ENCODE results near the gene ADO. TPM values are rescaled to one million over a fixed set of nuclear protein-coding genes. Genes with fewer than 3 reads are reported as not detected.

Gene ADO
- total and polyA plus RNA-seq, 2 of the 13 experiments (the other 11 are each of a cell fraction or from before 2014, with no cell fraction given), result 8.9 to 15.9 TPM

GRCh38 chr10:62817766-62818425, 13.4 kb downstream of the ADO start (continued):
- TF ChIP-seq ZNF816 (CRISPR knock-in tag; IDR thresholded peaks at IDR 0.05; ENCODE audit: borderline replicate concordance) (no peak), ZNF225 (CRISPR knock-in tag; IDR thresholded peaks at IDR 0.05) (no peak; the same call in 1 of the 2 replicates), ZNF792 (CRISPR knock-in tag; IDR thresholded peaks at IDR 0.05) (no peak), SP5 (CRISPR knock-in tag; IDR thresholded peaks at IDR 0.05; ENCODE audit: borderline replicate concordance, low read depth) (0 out of 2 replicates have a peak, but pooled peaks have one; percentile 17), ISL2 (CRISPR knock-in tag; IDR thresholded peaks at IDR 0.05) (0 out of 2 replicates have a peak, but pooled peaks have one; percentile 26), ZNF292 (CRISPR knock-in tag; IDR thresholded peaks at IDR 0.05; ENCODE audit: borderline replicate concordance, low read depth) (no peak), ZNF44 (CRISPR knock-in tag; IDR thresholded peaks at IDR 0.05) (no peak), SALL2 (CRISPR knock-in tag; IDR thresholded peaks at IDR 0.05) (no peak), PHF21A (CRISPR knock-in tag; IDR thresholded peaks at IDR 0.05) (0 out of 2 replicates have a peak, but pooled peaks have one; percentile 28), WIZ (CRISPR knock-in tag; IDR thresholded peaks at IDR 0.05) (no peak), KMT2A (CRISPR knock-in tag; IDR thresholded peaks at IDR 0.05) (no peak), ATF3 (CRISPR knock-in tag; IDR thresholded peaks at IDR 0.05) (0 out of 2 replicates have a peak, but pooled peaks have one; percentile 18), ZNF441 (CRISPR knock-in tag; IDR thresholded peaks at IDR 0.05; ENCODE audit: borderline replicate concordance) (0 out of 2 replicates have a peak, but pooled peaks have one; percentile 23), SRSF4 (IDR thresholded peaks at IDR 0.05; ENCODE audit: low read depth, low read length, poor library complexity, severe bottlenecking) (no peak), FOXA1 (IDR thresholded peaks at IDR 0.05) (no peak), FOXA1 (CRISPR knock-in tag; IDR thresholded peaks at IDR 0.05) (no peak), ZNF710 (CRISPR knock-in tag; IDR thresholded peaks at IDR 0.05; ENCODE audit: borderline replicate concordance) (peak; percentile 60; the same call in 1 of the 2 replicates)
- TF ChIP-seq, protein P1, sequence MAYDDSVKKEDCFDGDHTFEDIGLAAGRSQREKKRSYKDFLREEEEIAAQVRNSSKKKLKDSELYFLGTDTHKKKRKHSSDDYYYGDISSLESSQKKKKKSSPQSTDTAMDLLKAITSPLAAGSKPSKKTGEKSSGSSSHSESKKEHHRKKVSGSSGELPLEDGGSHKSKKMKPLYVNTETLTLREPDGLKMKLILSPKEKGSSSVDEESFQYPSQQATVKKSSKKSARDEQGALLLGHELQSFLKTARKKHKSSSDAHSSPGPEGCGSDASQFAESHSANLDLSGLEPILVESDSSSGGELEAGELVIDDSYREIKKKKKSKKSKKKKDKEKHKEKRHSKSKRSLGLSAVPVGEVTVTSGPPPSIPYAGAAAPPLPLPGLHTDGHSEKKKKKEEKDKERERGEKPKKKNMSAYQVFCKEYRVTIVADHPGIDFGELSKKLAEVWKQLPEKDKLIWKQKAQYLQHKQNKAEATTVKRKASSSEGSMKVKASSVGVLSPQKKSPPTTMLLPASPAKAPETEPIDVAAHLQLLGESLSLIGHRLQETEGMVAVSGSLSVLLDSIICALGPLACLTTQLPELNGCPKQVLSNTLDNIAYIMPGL (CRISPR knock-in tag; IDR thresholded peaks at IDR 0.05; ENCODE audit: borderline replicate concordance in 1 of 2, low read depth in 1 of 2), result peak; percentile 62 to 64; a peak in 3 of 4 replicates
- TF ChIP-seq, protein P2, sequence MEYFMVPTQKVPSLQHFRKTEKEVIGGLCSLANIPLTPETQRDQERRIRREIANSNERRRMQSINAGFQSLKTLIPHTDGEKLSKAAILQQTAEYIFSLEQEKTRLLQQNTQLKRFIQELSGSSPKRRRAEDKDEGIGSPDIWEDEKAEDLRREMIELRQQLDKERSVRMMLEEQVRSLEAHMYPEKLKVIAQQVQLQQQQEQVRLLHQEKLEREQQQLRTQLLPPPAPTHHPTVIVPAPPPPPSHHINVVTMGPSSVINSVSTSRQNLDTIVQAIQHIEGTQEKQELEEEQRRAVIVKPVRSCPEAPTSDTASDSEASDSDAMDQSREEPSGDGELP (IDR thresholded peaks at IDR 0.05; ENCODE audit: borderline replicate concordance, low read depth), result no peak
- TF ChIP-seq, protein P3, sequence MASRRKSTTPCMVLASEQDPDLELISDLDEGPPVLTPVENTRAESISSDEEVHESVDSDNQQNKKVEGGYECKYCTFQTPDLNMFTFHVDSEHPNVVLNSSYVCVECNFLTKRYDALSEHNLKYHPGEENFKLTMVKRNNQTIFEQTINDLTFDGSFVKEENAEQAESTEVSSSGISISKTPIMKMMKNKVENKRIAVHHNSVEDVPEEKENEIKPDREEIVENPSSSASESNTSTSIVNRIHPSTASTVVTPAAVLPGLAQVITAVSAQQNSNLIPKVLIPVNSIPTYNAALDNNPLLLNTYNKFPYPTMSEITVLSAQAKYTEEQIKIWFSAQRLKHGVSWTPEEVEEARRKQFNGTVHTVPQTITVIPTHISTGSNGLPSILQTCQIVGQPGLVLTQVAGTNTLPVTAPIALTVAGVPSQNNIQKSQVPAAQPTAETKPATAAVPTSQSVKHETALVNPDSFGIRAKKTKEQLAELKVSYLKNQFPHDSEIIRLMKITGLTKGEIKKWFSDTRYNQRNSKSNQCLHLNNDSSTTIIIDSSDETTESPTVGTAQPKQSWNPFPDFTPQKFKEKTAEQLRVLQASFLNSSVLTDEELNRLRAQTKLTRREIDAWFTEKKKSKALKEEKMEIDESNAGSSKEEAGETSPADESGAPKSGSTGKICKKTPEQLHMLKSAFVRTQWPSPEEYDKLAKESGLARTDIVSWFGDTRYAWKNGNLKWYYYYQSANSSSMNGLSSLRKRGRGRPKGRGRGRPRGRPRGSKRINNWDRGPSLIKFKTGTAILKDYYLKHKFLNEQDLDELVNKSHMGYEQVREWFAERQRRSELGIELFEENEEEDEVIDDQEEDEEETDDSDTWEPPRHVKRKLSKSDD (CRISPR knock-in tag; IDR thresholded peaks at IDR 0.05; ENCODE audit: low read depth), result no peak
- TF ChIP-seq, protein P4, sequence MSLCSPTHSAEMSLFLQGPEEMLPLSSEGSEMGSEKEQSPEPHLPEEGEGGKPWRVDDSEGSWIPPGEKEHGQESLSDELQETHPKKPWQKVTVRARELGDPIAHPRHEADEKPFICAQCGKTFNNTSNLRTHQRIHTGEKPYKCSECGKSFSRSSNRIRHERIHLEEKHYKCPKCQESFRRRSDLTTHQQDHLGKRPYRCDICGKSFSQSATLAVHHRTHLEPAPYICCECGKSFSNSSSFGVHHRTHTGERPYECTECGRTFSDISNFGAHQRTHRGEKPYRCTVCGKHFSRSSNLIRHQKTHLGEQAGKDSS (CRISPR knock-in tag; IDR thresholded peaks at IDR 0.05; ENCODE audit: borderline replicate concordance, low read depth), result no peak
